ENCODE results near the gene CDH22.

The CDH22 gene

DNA sequence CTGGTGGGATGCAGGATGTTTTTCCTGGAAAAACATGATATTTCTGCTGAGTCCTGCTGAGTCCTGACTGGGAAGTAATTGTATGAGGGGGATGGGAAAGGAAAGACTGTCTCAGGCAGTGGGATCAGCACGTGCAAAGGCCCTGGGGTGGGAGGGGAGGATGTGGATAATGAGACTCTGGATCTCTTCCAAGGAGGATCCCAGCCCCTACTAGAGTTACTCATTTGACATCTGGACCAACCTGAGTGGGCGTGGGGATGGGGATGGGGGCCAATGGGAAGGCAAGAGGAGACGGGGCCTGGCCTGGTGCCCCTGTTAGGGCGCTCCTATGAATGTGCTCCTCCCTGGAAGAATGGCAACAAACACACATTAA is 117.1 kb downstream of the CDH22 start:
- DNase-seq = no peak

DNA sequence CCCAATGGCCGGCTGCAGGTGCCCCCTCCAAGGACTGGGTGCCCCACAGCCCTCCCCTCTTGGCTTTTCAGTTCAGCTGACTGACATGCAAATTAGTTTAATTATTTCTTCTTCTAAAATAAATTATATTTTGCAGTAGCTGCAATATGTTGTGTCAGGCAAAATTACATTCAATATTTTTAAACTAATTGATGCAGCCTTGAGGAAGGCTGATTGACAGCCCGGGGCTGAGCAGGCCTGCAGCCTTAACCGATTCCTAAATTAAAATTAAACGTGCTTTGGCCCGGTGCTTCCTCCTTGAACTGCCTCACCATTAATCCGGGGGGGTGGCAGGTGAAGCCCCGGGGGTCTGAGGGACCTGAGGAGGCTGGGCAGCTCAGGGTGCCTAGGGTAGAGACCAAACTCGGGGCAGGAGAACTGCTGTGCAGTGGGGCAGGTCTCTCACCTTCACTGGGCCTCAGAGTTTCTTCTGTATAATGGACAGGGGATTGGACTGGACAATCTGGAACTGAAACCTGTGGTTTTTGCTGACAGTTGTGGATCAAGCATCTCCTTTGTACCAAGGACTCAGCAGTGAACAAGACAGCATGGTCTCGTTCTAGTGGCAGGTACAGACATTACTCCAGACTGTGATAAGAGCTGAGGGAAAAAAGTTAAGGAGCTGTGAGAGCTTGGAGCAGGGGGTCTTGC is 117.7 kb downstream of the CDH22 start:
- DNase-seq = no peak

- DNase-seq = no peak
Measured at GRCh38 chr20:46188866-46189541, 119.3 kb downstream of the CDH22 start.

DNA sequence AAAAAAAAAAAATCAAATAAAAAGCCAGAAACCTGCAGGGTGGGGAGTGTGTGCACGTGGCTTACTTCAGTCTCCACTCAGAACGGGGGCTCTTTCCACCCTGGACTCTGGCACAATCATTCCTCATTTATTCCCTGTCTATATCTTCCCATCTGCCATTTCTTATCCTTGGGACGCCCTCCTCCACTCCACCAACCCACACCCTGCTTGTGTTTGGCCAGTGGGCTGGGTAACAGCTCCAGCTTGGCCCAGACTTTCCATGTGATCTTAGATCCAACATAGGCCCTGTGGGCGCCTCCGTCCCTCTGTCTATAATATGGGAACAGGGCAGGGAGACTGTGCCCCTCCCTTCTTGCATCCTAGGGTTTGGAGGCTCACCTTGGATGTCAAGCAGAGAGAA is 122.1 kb downstream of the CDH22 start:
- no peak for DNase-seq

GRCh38 chr20:46185353-46185752 is 122.9 kb downstream of the CDH22 start:
- DNase-seq = no peak

- DNase-seq = no peak
Measured at GRCh38 chr20:46183768-46184167, 124.5 kb downstream of the CDH22 start.

- no peak for DNase-seq
Measured at GRCh38 chr20:46182276-46183200, 125.8 kb downstream of the CDH22 start.

DNA sequence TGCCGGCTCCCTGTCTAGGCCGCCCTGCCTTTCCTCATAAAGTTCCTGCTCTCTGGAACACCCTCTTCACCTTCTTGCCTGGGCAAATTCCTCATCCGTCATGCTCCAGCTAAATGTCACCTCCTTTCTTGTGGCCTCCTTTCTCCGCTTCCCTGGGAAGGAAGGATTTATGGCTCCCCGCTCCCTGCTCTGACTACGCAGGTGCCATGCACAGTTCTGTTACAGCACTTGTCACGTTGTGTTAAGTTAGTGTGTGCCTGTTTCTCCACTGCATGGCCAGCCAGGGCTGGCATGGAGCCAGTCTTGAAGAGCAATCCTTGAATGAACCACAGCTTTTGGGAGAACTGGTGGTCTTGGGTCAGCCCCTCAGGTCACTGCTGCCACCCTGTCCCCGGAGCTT is 128.4 kb downstream of the CDH22 start:
- DNase-seq = no peak

GRCh38 chr20:46178891-46179290 is 129.4 kb downstream of the CDH22 start:
- no peak for DNase-seq

- no peak for DNase-seq
Measured at GRCh38 chr20:46177768-46178167, 130.5 kb downstream of the CDH22 start.

- DNase-seq = no peak
Measured at GRCh38 chr20:46176739-46177378, 131.4 kb downstream of the CDH22 start.

DNA sequence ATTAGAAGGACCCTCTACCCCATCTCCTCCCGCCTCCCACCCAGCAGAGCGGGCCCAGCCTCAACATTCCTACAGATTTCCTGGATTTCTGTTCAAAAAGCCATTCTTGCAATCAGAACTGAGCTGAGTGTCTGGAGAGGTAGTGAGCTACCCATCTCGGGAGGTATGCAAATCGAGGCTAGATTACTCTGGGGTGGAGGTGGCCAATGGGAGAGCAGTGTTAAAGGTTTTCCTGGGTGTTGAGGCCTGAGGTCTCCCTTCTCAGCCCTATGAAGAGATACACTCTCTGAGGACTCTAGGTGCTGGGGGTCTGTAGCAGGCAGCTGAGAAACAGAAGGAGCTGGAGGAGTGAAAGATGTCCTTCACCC is 133.2 kb downstream of the CDH22 start:
- DNase-seq = no peak

- DNase-seq = peak; percentile 25 to 71 (median 63)
Measured at GRCh38 chr20:46174469-46175126, 133.7 kb downstream of the CDH22 start.

DNA sequence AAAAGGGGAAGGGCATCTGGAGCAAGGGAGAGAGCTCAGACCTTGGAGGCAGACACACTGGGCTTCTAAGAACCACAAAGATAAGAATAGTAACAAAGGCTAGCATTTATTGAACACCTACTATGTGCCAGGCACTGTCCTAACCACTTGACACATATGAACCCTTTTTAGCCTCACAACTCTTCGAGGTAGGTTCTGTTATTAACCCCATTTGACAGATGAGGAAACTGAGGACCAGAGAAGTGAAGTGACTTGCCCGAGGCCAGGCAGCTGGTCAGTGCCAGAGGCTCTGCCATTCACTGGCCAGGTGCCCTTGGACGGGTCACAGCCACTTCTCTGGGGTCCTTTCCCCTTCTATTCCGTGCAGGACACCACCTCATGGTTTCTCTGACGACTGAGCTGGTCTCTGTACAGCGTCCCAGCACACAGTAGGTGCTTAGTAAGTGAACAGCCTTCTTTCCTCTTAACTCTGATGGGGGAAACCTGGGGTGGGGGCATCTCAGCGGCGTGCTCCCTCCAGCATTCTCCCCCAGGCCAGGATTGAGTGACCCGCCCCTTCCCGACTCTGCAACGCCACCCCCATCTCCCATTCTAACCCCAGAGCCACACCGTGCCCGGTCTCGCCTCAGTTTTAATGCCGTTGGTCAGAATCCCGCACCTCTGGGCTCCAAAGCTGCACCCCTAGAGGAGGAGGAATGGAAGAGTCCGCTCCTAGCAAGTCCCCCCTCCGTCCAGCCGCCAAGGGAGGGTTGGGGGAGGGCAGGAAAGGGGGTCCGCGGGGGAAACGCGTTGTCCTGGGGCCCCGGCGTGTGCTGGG is 134.4 kb downstream of the CDH22 start:
- no peak for DNase-seq

GRCh38 chr20:46172961-46173536 is 135.2 kb downstream of the CDH22 start:
- no peak for DNase-seq

DNA sequence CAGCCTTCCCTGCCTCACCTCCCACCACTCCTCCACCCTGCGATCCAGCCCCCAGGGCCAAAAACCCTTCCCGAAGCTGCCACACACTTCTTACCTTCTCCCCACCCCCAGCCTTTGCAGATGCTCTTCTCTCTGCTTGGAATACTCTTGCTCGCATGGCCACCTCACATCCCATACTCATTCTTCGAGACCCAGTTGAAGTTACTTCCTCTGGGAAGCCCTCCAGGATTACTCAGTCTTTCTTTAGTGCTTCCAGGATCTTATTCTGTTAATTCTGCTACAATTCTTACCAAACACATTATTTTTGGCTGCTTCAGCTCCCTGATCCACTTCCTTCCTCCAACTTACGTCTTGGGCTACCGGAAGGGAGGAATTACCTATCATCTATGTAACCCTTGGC is 135.8 kb downstream of the CDH22 start:
- DNase-seq = no peak

DNA sequence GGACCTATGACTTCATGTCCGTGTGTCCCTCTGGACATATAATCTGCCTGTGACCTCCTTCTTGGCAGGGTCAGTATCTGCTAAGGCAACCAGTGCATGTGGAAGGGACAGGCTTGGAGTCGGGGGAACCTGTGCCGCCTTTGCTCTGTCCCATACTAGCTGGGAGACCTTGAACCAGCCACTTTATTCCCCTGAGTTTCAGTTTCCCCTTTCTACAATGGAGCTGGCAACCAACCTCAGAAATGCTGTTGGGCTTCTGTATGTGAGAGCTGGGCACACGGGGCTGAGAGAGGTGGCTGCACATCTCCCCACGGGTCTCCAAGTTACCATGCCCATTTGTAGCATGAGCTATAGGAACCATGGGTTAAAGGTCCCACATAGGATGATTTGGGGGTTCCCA is 136.4 kb downstream of the CDH22 start:
- DNase-seq = no peak

- no peak for DNase-seq
Measured at GRCh38 chr20:46171476-46171875, 136.8 kb downstream of the CDH22 start.

DNA sequence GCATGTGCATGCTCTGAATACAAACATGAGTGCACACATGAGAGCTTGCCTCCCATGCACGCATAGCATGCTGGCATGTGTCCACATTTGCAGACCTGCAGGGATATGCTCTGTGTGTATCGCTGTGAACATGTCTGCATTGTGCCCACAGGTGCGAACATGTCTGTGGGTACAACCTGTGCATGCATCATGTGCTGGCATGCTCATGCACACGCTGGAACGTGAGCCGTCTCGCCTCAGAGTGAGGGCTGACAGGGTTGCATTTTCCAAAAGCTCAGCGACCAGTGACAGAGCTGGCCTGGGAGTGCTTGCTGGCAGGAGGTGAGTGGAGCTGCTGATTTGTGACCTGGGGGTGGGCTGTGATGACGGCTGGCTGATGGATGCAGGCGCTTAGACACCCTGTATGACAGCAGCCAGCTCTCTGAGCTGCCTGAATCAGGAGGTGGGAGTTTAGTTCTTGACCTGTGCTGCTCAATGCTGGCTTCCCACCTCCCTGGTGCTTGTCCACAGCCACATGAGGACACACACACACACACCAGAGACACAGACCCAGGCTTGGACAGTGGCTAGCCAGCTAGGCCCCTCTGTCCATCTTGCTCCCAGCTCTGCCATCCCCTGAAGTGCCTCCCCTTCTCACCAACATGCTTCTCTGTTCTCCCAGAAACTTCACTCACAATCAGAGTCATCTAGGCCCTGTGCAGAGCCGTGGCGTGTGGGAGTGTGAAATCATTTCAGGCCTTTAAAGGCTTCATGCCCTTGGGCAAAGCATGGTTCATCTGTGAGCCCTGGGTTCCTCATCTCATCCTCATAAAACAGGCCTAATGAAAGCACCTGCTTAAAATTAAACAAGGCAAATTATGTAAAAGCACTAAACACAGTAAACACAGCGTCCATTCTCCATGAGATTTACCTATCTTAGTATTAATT is 138.8 kb downstream of the CDH22 start:
- no peak for DNase-seq

DNA sequence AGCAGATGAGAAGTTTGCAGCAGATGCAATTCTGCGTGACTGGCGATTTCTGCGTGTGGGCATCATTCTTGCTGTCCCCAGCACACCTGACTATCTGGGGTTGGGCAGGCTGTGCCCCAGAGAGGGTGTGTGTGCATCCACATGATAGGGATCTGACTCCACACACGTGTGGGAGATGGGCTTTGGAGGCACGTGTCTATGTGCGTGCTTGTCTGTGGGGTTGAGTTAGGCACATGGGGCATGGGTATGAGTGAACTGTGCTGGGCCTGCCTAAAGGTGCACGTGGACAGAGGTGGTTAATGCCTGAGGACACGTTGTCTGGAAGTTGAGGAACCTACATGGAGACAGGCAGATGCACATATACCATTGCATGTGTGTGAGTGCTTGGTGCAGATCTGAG is 139.9 kb downstream of the CDH22 start:
- DNase-seq = no peak

All from T-helper 2 cell (primary cell).